22Rv1 (cell line): ENCODE measurements around the gene TMEM147.

Experiments used
- H3K27ac ChIP-seq: fragments of 450-650 bp; 2 replicates; pipeline ENCODE4 v1.5.1; 2017
- CTCF ChIP-seq: fragments of 450-650 bp; IDR thresholded peaks from 2 replicates; pipeline ENCODE4 v1.5.1; 2017; ENCODE audit warnings: mild to moderate bottlenecking
- ZFX ChIP-seq: fragments of 450-650 bp; IDR thresholded peaks from 2 replicates; pipeline ENCODE4 v1.6.1; 2017; ENCODE audit warnings: antibody characterized with exemption, borderline replicate concordance

Gene TMEM147

GRCh38 chr19:35559281-35559659 is 13.8 kb downstream of the TMEM147 start:
- TF ChIP-seq ZFX (no peak), CTCF (no peak)

GRCh38 chr19:35559781-35560180 is 14.4 kb downstream of the TMEM147 start:
- no peak overlapping the region for H3K27ac ChIP-seq
- no peak for TF ChIP-seq ZFX
- no peak for TF ChIP-seq CTCF

More at GRCh38 chr19:35559281-35559659, 13.8 kb downstream of the TMEM147 start:
- H3K27ac ChIP-seq: no peak overlapping the region

- H3K27ac ChIP-seq: no peak overlapping the region
- TF ChIP-seq CTCF: no peak
- TF ChIP-seq ZFX: no peak
These were observed 14.8 kb downstream of the TMEM147 start for GRCh38 chr19:35560271-35560670.

GRCh38 chr19:35560677-35561076 is 15.3 kb downstream of the TMEM147 start:
- TF ChIP-seq ZFX: no peak
- TF ChIP-seq CTCF: no peak
- H3K27ac ChIP-seq: no peak overlapping the region

- TF ChIP-seq ZFX (no peak), CTCF (no peak)
- no peak overlapping the region for H3K27ac ChIP-seq
These were observed 16.0 kb downstream of the TMEM147 start for GRCh38 chr19:35561436-35561835.

GRCh38 chr19:35562336-35562735 is 16.9 kb downstream of the TMEM147 start:
- TF ChIP-seq ZFX: no peak
- no peak for TF ChIP-seq CTCF

GRCh38 chr19:35562776-35563175 is 17.4 kb downstream of the TMEM147 start:
- TF ChIP-seq ZFX (no peak), CTCF (no peak)
- H3K27ac ChIP-seq: no peak overlapping the region

More at GRCh38 chr19:35562336-35562735, 16.9 kb downstream of the TMEM147 start:
- H3K27ac ChIP-seq: no peak overlapping the region
